ENCODE results near the gene C2orf69. TPM values are rescaled to one million over a fixed set of nuclear protein-coding genes. Genes with fewer than 3 reads are reported as not detected.
A peak's percentile ranks its signal among the peaks of the same experiment; 100 is the strongest.

Gene C2orf69
- total and polyA plus RNA-seq, 2 of the 13 experiments (the other 11 are each of a cell fraction or from before 2014, with no cell fraction given): 4.8 to 19.3 TPM

- TF ChIP-seq RERE (CRISPR knock-in tag; IDR thresholded peaks at IDR 0.05; ENCODE audit: low read depth) (peak; percentile 72; the same call in 1 of the 2 replicates), MNT (IDR thresholded peaks at IDR 0.05) (0 out of 2 replicates have a peak, but pooled peaks have one; percentile 42), HBP1 (CRISPR knock-in tag; IDR thresholded peaks at IDR 0.05; ENCODE audit: low read depth) (no peak; the same call in 1 of the 2 replicates), CSRNP2 (CRISPR knock-in tag; conservative IDR thresholded peaks at IDR 0.05; ENCODE audit: low read depth) (no peak), FOXC1 (CRISPR knock-in tag; IDR thresholded peaks at IDR 0.05; ENCODE audit: borderline replicate concordance) (peak; percentile 98; the same call in 1 of the 2 replicates), XRCC5 (optimal IDR thresholded peaks at IDR 0.05; ENCODE audit: low read length) (peak; percentile 99), ZFAT (CRISPR knock-in tag; conservative IDR thresholded peaks at IDR 0.05) (no peak; the same call in 1 of the 2 replicates), CAMTA2 (CRISPR knock-in tag; IDR thresholded peaks at IDR 0.05; ENCODE audit: borderline replicate concordance) (peak; percentile 87), ZNF142 (CRISPR knock-in tag; IDR thresholded peaks at IDR 0.05) (no peak; the same call in 1 of the 2 replicates), SMAD3 (CRISPR knock-in tag; IDR thresholded peaks at IDR 0.05) (peak; percentile 94), ZFP1 (CRISPR knock-in tag; IDR thresholded peaks at IDR 0.05) (peak; percentile 91), TMF1 (CRISPR knock-in tag; IDR thresholded peaks at IDR 0.05; ENCODE audit: low read depth) (no peak; the same call in 1 of the 2 replicates)
These were observed 44.4 kb downstream of the C2orf69 start, which contains the start of the genes MAIP1 and TYW5 (continued) for GRCh38 chr2:199955339-199956061.

Data from HepG2 (cell line).